A204.1 (cell line): Measurements from ENCODE around the gene ELK3.

Source experiments
- FAIRE-seq: peaks from 2 replicates; lab custom pipeline; 2012; peaks lifted over from hg19 to GRCh38; lab: Jason Lieb, UNC

The ELK3 gene

DNA sequence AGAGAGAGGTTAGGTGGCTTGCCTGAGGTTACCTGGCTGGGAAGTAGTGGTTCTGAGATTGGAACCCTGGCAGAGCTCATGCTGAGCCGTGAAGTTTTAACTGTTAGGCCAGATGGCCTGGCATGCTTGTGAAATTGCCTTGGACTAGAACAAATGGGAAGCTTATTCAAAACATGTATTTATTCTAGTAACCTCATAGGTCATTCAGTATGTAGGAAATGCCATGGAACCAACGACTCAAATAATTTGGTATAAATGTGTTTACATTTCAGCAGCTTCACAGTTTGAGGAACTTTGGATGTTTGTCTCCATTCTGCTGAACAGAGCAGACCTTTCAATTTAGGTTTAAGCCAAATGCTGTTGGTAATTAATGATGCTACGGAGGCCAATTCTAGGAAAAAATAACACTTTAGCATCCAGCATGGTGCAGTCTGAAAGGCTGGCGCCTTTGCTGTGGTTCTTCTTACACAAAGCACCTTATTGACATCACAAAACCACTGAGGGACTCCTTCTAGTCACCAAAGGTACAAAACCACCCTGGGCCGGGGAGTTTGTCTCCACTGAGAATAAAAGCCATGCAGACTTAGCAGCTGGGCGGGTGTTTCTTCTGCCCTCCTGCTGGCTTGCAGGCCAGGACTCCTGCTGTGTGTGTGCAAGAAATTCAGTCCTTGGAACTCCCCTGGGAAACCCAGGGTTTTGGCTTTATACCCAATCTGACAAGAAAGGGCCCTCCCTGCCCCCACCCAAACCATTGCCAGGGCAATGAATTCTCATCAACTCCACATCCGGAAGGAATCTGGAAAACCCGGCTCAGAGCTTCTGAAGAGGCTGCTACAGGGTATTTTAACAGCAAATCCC lies 64.2 kb downstream of the ELK3 start:
- no peak for FAIRE-seq

DNA sequence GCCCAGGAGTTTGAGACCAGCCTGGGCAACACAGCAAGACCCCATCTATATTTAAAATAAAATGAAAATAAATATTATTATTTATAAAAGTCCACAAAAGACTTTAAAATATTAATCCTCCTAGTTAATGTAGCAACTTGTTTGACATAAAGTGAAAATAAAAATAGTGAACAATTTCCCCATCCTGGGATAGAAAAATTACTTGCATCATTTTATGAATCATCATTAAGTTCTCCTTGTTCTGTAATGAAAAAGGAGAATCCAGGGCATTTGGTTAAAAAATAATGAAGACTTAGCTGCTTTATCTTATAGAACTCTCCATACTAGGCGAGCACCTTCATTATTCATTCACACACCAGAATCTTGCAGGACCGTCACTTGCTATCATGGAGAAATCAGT lies 66.1 kb downstream of the ELK3 start:
- no peak for FAIRE-seq

DNA sequence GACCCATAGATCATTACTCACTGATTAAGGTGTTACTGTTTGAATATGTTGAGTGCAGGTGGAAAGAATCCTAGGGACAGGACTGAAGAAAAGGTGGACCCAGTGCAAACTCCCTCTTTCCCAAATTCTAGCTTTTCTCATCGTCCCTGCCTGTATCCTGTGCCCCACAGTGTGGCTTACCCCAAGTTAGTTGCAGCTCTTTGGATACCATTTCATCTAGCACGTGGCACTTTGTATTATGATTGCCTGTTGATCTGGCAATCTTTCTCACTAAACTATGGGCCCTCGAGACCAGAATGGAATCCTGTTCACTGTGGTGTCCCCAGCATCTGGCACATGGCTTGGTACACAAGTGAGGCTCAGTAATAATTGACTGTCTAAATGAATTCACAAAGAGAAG lies 66.5 kb downstream of the ELK3 start:
- no peak for FAIRE-seq

DNA sequence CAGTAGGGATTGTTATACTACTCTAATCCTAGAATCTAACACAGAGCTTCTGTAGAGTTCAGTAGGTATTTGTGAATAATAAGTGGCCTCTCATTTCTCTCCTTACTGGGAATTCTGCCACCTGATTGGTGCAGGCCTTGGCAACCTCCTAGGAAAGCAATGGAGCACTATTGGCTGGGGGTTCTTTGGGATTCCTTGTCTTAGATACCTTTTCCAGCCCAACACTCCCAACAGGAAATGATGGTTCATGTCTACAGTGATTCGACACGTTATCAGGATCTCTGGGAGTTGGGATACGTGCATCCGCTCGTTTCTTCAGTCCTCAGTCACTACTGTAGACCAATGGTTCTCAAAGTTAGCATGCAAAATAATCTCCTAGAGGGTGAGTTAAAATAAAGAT lies 67.4 kb downstream of the ELK3 start:
- no peak for FAIRE-seq

DNA sequence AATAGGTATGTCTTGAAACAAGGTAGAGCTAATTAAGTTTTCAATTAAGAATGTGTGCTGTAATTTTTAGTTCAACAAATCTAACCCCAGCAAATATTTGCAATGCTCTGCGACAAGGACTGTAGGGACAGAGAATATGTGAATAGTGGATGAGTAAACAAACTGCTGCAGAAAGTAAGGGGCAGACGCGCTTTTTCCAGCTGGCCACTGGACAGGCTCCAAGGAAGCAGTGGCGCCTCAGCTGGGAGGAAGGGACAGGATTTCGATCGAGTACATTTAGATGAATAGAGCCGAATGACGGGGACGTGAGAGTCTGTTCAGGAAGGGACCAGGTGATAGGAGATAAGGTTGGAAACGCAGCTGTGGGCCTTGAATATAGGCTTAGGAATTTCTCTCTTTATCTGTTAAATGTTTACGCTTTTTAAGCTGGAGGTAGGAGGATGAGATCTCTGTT lies 69.3 kb downstream of the ELK3 start:
- no peak for FAIRE-seq

DNA sequence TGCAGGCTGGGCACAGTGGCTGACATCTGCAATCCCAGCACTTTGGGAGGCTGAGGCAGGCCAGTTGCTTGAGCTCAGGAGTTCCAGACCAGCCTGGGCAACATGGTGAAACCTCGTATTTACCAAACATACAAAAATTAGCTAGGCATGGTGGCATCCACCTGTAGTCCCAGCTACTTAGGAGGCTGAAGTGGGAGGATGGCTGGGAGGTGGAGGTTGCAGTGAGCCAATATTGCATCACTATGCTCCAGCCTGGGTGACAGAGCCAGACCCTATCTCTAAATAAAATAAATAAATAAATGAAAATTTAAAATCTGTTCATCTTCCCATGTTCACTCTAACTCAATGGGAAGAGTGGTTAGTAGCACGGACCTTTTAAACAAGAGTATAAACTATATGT lies 71.2 kb downstream of the ELK3 start:
- FAIRE-seq = no peak

DNA sequence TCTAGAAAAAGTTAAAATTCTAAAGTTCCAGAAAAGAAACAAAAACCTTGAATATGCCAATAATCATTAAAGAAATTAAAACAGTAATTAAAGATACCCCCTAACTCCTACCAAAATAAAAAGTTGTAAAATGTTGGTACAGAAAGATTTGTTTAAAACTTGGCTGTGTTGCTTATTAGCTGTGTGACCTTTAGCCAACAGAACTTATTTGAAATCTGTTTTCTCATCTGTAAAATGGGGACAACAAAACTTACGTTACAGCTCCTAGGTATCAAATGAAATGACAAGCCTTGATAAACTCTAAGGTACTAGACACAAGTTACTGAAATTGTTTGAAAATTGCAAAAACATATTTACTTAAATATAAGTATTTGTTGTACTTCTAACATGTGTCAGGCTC lies 71.7 kb downstream of the ELK3 start:
- no peak for FAIRE-seq

DNA sequence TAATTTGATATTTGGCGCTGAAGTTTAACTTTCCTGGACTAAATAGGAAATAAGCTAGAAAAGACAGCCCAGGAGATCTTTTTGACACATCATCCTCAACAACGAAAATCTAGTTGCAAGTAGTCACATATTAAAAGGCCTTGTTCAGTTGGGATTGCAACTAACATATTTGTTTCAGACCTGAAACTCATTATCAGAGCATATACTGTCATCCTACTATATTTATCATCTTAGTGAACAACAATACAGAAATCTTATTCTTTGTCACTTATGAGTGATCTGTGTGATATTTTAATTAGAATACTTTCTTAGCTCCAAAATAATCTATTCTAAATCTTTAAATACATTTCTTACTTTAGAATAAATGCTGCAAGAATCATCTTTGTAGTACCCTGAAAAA lies 72.1 kb downstream of the ELK3 start:
- no peak for FAIRE-seq

DNA sequence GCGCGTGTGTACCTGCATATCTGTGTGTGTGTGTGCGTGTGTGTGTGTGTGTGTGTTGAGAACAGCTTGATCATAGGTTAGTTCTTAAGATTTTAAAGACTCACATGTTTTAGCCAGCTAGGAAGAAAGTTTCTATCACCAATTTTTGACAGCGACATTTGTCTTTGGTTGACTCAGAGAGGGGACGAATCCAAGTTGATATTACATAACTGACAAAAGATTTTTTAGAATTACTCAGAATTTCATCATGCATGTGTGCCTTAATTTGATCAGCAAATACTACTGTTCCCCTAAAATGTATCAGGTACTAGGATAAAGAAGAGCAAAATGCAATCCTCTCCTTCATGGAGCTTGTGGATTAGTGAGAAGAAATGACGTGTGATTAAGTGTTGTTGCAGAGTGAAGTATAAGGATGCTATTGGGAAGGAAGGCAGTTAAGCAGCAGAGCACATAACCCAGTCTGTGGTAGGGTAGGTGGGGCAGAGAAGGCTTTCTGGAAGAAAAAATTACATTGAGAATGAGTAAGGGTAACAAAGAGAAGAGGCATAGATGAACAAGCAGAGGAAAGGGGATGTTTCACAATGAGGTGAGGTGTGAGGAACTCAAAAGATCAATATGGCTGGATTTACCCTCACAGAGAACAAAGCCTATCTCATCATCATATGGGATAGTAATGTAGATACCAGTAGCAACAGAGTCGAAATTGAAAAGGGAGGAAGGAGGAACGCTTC lies 77.5 kb downstream of the ELK3 start:
- no peak for FAIRE-seq

DNA sequence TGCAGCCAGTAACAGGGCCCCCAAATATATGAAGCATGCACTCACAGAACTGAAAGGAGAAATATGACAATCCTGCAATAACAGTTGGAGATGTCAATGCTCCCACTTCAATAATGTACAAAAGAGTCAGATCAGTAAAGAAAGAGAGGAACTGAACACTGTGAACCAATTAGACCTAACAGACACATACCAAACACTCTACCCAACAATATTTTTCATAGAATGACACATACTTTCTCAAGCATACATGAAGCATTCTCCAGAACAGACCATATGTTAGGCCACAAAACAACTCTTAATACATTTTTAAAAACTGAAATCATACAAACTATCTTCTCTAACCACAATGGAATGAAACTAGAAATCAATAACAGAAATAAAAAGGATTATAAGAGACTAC lies 80.2 kb downstream of the ELK3 start:
- FAIRE-seq = peak; percentile 29

DNA sequence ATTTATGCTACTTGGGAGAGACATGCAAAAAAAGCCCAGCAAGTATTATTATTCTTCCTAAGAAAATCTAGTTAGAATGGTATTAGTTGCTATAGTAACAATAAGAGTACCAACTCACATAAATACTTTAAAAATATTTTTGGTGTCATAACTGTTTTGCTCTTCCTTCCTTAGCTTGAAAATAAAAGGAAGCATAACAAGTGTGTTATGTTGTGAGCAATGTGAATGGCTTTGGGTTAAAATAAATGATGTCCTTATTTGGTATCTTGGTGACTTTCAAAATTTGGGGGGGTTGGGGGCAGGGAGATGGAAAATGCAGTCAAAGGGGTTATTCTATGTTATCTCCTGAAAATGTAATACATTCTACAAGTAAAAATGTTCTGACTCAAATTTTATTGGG lies 91.0 kb downstream of the ELK3 start:
- no peak for FAIRE-seq

DNA sequence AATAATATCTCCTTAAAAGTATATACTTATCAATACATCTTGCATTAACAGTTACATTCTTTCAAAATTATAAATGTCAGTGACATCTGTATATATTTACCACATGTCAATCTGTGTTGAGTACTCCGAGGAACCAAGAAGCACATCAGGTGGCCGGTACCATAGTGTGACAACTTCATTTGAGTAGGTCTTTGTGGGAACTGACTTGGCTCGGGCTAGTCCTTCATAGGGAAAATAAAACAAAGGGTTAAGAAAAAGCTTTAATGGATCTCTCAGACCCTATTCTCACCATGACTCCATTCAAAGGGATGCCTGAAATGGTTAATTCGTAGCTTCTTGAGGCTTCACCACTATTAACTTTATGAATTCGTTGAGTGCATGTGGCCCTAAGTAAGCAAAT lies 94.9 kb downstream of the ELK3 start:
- no peak for FAIRE-seq

DNA sequence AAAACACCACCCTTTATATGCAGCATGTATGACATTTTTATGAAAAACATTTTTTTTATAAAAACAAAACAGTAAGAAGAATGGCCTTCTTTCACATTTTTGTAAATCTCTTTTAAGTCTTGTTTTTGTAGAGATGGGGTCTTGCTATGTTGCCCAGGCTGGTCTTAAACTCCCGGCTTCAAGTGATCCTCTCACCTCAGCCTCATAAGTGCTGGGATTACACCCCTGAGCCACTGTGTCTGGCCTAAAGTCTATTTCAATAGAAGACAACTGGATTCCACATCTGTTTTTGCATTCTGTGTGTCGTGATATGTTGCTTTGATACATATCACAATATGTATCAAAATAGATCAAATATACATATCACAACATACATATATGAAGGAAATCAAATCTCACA lies 98.9 kb downstream of the ELK3 start:
- no peak for FAIRE-seq

DNA sequence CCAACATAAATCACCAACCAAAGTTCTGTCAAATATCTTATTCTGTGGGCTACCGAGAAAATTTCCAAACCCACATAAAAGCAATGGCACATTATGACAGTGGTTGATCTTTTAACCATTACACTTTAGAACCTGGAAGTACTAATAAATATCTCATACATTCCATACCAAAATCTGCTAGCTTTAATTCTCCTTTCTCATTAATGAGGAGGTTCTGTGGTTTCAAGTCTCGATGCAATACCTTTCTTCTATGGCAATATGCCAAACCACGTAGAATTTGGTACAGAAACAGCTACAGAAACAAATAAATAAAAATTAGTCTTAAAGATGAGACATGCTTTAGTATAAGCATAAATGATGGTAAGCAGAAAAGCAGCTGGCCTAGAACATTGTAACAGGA lies 100.7 kb downstream of the ELK3 start:
- no peak for FAIRE-seq

DNA sequence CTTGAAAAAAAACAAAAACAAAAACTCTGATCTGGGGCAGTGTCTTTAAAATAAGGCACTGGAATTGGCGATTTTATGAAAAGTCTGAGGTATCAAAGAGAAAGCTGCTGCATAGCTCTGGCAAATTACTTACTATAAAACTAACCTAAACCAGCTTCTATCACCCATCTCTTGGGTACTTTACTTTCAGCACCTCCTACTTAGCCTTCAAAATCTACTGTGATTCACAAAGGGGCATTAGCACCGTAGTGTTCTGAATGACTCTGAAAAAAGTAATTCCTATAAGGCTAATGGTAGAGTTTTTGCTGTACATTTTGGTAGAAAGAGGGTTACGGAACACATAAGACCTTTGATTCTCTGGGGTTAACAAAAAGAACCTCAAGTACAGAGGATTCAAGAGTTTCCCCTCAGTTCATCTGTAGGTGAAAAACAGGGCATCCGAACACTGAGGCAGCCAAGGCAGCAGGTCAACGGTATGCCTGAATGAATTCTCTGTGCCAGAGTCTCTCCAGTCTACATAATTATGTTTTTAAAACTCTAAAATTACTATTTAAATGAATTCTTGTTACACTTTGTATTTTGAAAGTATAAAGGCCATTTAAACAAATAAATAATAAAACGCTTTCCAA lies 101.5 kb downstream of the ELK3 start:
- FAIRE-seq = no peak

DNA sequence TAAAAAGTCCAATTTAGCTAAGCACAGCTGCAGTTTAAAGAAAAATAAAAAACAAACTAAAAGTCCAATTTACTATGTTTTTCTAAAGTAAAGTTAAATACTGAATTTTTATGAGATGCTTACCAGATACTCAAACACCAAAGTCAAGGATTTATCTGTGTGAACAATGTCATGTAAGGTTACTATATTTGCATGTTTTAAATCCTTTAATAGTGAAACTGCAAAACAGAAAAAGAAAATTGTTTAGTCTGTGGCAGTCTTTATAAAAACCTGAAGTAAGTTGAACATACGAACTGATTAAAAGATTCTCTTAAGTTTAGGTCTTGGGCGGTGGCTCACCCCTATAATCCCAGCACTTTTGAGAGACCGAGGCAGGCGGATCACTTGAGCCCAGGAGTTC lies 103.3 kb downstream of the ELK3 start:
- FAIRE-seq = no peak

DNA sequence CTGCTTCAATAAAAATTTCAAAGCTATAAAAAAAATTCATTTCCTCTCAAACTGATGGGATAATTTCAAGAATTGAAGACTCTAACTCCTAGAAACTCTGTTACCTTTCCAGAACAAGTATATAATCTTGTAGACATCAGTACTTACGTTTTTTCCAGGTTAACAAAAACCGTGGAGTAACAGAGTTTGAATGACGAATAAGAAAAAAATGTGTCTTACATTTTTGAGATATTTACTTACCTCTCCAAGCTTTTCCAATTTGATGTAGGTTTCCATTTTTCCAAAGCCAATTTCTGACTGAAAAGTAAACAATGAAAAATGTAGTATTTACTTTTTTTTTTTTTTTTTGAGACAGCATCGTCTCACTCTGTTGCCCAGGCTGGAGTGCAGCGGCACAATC lies 105.9 kb downstream of the ELK3 start:
- no peak for FAIRE-seq

DNA sequence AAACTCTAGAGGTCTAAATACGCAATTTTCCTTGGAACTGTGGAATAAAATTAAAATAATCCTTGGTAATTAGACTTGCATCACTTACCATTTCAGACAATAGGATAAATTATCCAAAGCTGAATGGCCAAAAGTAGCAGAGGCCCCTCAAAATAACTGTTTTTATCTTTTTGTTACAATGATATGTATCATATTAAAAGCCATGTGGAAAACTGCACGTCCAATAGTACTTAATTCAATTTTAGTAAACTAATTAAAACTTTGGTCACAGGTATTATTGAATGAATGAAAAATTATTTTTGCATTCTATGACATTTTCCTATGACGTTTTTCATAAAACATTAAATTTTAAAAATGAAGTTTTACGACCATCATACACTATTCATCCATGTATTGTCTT lies 107.6 kb downstream of the ELK3 start:
- peak; percentile 39 for FAIRE-seq

DNA sequence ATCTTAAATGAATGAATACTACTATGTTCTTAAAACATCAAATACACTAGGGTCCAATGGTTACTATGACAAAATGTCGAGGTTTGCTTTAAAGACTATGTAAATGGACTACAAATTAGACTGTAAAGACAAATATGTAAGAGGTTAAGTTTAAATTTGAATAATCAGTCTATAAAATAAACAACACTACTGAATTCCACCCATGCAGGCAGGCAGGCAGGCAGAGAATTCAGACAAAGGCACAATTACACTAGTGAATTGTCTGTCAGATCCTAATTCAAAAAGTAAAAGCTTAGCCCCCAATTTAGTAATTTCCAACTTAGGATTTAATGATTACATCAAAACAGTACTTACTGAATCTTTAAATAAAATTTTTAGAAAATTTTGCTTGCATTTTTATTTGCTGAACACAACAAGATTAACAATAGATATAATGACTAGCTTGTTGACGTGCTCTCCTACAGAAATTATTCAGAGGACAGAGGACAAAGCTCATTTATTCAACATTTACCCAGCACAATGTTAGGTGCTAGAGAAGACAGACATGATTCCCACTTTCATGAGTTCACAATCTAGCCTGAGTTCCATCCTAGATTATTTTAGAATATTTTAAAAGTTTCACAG lies 108.6 kb downstream of the ELK3 start:
- no peak for FAIRE-seq

DNA sequence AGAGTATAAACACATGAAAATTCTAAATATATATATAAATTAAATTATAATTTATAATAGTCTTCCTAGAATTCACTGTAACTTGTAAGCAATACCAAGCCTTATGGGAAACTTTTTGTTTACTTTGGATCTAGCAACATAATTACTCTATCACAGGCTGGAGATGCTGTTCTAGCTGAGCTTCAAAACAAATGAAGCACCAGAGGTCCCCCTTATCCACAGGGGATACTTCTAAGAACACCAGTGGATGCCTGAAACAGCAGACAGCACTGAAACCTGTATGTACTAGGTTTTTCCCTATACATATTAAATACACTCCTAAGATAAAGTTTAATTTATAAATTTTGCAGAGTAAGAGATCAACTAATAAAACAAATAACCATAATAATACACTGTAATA lies 109.5 kb downstream of the ELK3 start:
- FAIRE-seq = no peak

DNA sequence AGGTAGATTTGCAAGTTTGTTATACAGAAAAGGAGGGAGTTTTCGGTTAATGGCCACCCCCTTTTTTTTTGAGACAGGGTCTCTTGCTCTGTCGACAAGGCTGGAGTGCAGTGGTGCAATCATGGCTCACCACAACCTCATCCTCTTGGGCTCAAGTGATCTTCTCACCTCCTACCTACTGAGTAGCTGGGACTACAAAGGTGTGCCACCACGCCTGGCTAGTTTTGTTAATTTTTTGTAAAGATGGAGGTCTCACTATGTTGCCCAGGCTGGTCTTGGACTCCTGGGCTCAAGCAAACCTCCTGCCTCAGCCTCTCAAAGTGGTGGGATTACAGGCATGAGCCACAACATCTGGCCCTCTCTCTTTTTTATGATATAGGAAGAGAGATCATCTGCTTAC lies 111.5 kb downstream of the ELK3 start:
- no peak for FAIRE-seq

DNA sequence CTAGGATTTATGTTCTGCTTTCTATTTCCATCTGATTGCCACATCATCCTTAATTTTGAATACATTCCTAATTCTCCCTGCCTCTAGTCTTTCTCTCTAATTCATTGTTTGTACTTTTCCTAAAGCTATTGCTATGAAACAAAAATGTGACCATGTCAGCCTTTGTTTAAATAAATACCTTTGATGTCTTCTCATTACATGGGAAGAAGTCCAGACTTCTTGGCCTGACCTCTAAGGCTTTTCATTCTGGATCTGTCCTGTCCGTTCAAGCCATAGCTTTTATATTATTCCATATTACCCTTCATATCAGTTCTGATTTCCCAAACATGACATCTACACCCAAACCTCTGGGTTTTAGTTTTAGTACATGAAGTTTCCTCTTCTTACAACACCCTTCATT lies 114.7 kb downstream of the ELK3 start:
- no peak for FAIRE-seq

DNA sequence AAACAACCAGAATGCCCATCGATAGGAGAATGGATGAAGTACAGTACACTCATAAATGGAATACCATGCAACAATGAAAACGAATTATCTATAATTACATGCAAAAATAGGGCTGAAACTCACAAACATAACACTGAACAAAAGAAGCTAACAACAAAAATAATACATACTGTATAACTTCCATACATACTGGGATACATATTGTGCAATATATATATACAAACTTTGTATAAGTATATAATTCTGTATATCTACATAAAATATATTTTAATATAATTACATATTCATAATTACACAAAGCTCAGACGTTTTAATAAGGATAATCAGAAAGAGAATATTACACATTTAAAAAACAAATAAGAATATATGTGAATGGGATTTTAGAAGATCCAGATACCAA lies 115.9 kb downstream of the ELK3 start:
- FAIRE-seq = peak; percentile 85
